ENCODE measurements around the gene VHLL.

The VHLL gene

GRCh38 chr1:156291226-156292061 lies 7.7 kb downstream of the VHLL start:
- DNase-seq (ENCODE audit: low spot score) = peak; percentile 40

DNA sequence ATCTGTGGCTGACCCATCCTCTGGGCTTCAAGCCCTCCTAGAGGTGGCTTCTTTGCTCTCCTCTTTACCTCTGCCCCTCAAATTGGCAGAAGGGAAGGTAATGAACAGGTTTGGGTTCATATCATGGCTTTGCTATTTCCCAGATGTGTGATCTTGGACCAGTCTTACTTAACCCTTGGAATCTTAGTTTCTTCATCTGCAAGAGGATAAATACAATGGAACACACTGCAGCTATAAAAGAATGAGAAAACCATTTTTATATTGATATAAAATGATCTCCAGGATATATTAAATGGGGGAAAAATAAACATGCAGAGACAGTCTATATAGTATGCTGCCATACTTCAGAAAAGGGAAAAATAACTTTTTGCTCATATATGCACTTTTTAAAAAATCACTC lies 9.2 kb downstream of the VHLL start:
- DNase-seq (ENCODE audit: low spot score) = no peak

DNA sequence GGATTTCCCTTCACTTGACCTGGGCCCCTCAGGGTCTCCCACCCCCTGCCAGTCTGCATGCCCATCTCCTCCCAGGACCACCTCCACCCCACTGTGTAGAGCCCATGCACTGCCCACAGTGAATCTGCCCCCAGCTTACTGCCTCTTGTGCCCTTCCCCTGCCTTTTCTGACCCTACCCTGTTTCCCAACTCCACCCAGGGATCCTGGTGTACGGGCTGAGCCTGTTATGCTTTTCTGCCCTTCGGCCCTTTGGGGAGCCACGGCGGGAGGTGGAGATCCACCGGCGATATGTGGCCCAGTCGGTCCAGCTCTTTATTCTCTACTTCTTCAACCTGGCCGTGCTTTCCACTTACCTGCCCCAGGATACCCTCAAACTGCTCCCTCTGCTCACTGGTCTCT lies 13.0 kb downstream of the VHLL start:
- DNase-seq (ENCODE audit: low spot score) = peak; percentile 15

GRCh38 chr1:156285437-156285836 lies 13.7 kb downstream of the VHLL start:
- DNase-seq (ENCODE audit: low spot score) = no peak

- DNase-seq (ENCODE audit: low spot score) = no peak
Measured at GRCh38 chr1:156284757-156285156, 14.3 kb downstream of the VHLL start.

- DNase-seq (ENCODE audit: low spot score) = no peak
Measured at GRCh38 chr1:156284112-156284511, 15.0 kb downstream of the VHLL start, which contains the start of gene TMEM79. TMEM79 (plus strand) TSS chr1:156284325; CDS start chr1:156285227, 902 bp downstream.

GRCh38 chr1:156283521-156283920 lies 15.6 kb downstream of the VHLL start:
- no peak for DNase-seq (ENCODE audit: low spot score)

DNA sequence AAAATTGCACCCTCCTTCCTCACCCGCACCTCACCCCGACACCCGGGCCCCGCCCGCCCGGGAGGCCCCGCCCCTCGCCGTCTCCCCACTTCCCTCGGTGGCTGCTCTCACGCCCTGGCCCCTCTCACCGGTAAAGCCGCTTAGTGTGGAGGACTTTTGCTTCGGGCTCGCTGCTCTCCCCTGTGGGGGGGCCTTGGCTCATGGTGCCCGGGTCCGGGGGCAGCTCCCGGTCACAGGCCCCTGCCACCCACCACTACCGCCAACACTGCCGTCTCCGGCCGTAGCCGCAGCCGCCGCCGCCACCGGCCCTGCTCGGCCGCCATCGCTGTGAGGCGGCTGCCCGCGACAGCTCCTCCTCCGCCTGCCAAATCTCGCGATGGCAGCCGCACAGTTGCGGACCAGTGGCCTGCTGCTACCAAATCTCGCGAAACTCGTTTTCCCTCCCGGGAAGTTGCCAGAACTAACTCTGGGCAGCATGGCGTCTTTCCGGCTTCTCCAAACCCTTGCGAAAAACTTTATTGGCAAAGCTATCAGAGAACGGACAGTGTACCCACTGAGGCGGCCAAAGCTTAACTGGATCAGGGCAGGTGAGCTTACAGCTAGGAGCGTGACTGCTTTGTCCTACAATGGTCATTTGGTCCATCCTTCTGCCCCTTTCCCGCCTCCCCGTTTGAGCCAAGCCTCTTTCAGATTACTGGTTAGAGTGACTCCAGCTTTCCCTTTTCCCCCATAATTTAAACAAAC lies 16.5 kb downstream of the VHLL start, which contains the start of gene SMG5:
Gene SMG5, minus strand, starts transcription at position 347 of the 744 bp plus-strand sequence. Its CDS starts 145 bp downstream, at position 202.
- peak; percentile 99 for DNase-seq (ENCODE audit: low spot score)

- no peak for DNase-seq (ENCODE audit: low spot score)
Measured at GRCh38 chr1:156281693-156282478, 17.2 kb downstream of the VHLL start.

DNA sequence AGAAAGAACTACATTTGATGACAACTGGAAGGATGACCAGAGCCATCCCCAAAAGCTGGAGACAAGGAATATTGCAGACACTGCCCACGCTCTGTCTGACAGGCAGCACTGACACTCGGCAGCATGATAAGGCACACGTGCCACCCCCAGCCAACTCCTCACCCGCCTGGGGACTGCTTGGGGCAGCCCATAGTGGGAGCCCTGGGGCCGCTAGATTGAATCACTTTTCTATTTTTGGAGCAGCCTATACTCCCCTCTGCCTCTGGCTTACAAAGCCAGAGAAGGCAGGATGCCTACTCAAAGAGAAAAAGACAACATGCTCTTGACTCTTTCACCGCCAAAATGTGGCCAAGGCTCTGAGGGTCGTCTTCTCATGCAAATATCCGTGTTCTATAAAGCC lies 17.8 kb downstream of the VHLL start:
- no peak for DNase-seq (ENCODE audit: low spot score)

DNA sequence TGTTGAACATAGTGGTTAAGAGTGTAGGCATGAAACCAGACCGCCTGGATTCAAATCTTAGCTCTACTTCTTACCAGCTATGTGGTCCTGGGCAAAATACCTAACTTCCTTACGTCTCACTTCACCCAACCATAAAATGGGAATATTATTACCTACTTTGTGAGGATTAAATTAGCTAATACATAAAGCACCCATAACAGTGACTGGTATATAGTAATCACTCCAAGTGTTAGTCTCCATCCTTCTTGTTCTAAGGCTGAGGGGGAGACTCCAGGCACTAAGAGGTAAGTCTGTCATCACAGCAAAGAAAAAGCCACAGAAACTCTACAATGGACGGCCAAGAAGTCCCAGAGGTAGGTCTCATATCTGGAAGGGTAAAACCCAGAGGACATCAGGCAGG lies 19.3 kb downstream of the VHLL start:
- DNase-seq (ENCODE audit: low spot score) = no peak

- DNase-seq (ENCODE audit: low spot score) = no peak
Measured at GRCh38 chr1:156276966-156277381, 22.1 kb downstream of the VHLL start.

DNA sequence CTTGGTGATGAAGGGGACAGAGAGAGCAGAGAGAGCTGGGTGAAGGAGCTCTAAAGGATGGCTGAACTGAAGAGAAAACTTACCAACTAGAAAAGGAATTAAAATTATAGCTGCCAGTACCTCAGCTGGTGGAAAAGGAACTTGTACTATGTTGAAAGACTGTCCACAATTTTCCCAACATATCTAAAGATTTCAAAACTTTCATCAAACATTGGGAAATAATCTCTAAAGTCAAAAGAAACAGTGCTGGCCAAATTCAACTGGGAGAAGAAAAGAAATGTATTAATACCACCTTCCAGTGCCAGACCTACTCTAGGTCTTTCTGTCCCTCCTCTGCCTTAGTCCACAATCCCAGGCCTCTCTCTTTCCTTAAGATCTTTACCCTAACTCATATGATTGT lies 22.6 kb downstream of the VHLL start:
- no peak for DNase-seq (ENCODE audit: low spot score)

DNA sequence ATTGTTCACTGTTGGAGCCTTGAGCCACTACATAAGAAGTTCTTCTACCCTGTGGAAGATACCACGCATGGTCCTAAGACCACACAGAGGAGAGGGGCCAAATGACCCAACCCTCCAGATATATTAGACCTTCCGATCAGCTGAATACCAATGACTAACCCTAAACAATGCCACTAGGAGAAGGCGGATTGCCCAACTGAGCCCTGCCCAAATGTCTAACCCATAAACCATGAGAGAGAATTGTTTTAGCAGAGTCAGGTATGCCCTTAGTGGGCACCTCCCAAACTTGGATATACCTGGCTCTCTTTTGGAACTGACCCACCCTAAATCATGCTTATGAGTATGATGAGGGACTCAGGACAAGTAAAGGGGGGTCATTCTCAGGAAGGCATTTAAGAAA lies 28.8 kb downstream of the VHLL start:
- DNase-seq (ENCODE audit: low spot score) = no peak

DNA sequence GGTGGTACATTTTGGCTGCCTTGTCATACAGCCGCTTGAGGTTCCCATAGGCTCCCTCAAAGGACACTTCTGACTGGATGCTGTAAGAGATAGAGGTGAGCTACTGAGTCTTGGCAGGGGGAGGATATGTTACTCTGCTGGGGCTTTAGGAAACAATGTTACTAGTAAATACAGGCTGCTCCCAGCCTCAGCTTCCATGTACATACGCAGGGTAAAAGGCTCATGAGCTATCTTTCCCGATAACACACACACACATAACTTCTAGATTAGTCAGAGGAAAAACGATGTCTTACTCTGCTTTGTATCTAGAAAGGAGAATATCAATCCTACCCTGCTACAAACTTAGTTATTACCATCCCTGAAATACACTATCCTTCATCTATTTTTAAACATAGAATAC lies 30.8 kb downstream of the VHLL start:
- DNase-seq (ENCODE audit: low spot score) = no peak

DNA sequence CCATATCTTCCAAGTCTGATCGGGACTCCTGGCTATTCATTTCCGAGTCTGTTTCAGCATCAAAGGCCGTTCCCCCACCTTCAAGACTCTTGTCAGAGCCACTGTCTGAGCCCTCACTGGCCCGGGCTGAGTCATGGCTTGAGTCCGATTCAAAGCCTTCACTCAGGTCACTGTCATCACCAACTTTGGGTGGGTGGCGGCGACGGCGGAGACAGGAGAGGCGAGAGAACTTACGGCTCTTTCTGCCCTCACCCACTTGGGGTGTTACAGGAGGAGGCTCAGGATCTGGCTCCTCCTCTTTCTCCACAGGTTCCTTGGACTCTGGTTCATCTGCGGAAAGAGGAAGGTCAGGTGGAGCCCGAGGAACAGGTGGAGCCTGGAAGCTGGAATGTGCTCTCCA lies 33.1 kb downstream of the VHLL start:
- DNase-seq (ENCODE audit: low spot score) = no peak

- DNase-seq (ENCODE audit: low spot score) = no peak
Measured at GRCh38 chr1:156263288-156263655, 35.8 kb downstream of the VHLL start.

DNA sequence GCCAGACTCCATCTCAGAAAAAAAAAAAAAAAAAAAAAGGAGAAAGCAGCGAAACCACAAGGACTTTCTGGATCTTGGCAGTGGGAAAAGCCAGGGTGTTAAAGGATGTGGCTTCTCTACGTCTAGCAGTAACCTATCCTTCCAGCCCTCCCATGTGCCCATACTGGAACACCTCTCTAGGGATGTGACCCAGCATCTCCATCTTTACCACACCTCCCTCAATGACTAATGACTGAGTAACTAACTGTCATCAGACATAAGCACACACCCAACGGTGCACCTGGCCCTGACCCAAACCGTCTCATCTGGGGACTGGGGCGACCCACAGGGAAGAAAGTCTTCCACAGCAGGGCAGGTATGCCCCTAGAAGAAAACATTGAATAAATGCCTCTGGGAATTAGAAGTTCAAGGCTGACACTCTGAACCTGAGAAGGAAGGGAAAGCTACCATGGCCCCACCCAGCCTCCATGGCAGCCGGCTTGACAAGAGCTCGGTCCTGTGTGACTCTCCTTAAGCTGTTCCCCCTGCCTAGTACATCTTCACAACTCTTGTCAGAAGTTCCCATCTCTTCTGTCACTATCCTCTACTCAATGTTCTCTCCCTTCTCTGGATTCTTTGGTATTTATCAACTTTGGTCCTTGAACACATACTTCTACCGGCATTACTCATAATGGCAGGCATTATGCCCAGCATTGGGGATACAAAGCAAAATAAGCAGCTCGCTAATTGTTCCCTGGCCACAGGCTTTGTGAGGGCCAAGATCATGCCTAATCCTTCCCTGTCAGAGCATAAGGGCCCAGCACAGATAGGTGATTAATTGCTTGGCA lies 36.4 kb downstream of the VHLL start:
- DNase-seq (ENCODE audit: low spot score) = no peak

GRCh38 chr1:156260896-156261295 lies 38.2 kb downstream of the VHLL start:
- DNase-seq (ENCODE audit: low spot score) = no peak

GRCh38 chr1:156259805-156260204 lies 39.3 kb downstream of the VHLL start:
- DNase-seq (ENCODE audit: low spot score) = no peak

GRCh38 chr1:156258859-156259258 lies 40.2 kb downstream of the VHLL start:
- no peak for DNase-seq (ENCODE audit: low spot score)

DNA sequence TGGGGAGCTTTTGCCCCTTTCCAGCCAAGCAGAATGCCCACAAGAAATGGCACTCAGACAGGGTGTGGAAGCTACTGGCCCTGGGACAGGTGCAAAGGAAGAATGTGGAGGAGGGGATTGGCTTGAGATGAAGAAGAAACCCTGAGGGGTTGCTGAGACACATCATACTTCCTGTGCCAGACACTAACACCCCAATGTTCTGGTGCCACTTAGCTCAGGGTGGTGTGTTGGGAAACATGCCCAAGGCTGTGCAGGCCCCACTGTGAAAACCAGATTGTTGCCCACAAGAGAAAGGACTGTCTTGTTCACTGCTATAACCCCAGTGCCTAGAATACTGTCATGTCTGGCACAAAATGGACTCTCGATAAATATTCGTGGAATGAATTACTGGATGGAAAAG lies 41.4 kb downstream of the VHLL start:
- no peak for DNase-seq (ENCODE audit: low spot score)

Measured in D341Med (cell line).